ENCODE measurements around the gene USB1.

The USB1 gene

DNA sequence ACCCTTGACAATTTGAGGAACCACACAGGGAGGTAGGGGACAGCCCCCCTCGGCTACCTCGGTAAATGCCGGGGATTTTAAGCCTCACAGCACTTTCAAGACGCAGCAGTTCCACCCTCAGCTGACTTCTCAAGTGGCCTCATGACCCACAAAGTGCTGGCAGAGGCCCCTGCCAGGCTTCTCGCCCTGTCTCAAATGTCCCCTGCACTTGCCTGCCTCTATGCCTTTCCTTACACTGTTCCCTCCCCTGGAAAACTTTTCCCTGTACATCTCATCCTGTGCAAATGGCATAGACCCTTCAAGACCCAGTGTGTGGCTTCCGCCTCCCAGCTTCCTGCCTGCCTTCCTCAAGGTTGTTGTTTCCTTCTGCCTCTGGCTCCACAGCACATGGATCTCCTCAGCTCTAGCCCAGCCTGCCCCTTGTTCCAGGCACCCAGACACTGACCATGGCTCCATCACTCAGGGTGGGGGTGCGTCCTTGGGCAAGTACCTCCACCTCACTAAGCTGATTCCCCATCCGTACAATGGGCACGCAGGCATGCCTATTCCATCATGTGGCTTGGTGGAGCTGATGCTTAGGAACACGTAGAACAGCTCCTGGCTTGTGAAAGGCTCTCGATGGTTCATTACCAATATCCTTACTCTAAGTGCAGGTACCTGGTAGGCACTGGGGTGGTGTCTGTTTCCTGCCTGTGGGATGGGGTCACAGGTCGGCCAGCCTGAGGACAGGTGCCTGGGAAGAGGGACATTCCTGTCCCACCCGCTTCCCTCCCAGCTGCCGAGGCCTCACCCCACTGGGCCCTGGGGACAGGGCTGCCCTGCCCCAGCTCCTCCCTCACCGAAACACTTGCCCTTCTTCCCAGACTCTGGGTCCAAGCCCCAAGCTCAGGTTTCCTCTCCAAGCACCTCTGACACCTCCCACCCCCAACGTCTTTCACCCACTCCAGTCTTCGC, 48.3 kb downstream of the USB1 start:
- DNase-seq: no peak

DNA sequence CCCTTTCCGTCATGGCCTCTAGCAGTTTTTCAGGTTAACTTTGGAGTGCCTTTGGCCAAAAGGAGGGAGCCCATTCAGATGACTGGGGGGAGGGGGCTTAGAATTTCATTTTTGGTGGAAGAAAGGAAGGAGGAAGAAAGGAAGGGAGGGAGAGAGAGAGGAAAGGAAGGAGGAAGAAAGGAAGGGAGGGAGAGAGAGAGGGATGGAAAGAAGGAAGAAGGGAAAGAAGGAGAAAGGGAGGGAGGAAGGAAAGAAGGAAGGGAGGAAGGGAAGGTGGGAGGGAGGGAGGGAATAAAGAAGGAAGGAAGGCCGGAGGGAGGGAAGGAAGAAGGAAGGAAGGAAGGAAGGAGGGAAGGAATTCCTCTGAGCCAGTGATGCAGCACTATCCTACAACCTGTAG, 50.1 kb downstream of the USB1 start:
- DNase-seq: no peak

DNA sequence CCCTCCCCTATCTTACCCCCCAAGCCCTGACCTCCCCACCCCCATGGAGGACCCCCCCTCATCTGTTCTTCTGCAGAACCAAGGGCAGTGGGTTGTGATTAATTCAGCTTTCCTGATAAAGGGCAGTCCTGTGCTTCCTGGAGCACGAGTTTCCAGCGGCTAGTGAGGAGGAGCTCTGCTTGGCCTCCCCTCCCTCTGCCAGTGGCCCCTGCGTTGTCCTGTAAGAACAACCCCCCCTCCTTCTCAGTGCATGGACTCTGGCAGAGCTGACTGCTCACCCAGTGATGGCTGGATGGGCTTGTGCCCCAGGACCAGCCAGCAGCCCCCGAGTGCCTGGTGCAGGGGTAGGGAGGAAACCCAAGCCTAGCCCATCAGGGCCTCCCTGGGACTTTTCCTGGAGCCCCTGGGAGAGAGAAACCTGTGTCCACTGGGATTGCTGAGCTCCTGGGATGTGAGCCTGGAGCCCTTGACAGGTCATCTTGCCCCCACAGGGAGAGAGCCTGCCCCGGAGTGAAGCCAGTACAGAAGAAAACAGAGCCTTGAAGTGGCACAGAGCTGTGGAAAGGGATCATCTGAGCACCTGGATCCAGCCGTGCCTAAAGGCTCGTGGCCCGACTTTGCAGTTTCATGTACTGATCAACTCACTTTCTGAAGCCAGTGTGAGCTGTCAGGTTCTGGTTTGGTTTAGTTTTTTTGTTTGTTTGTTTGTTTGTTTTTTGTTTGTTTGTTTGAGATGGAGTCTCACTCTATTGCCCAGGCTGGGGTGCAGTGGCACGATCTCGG, 50.8 kb downstream of the USB1 start:
- no peak for DNase-seq

DNA sequence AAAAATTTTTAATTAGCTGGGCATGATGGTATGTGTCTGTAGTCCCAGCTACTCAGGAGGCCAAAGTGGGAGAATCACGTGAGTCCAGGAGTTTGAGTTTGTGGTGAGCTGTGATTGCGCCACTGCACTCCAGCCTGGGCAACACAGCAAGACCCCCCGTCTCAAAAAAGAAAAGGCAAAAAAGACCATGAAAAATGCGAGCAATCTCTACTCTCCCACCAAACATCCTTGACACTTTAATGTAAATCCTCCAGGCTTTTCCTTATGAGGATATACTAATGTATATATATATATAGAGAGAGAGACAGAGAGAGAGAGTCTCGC, 52.4 kb downstream of the USB1 start:
- no peak for DNase-seq

DNA sequence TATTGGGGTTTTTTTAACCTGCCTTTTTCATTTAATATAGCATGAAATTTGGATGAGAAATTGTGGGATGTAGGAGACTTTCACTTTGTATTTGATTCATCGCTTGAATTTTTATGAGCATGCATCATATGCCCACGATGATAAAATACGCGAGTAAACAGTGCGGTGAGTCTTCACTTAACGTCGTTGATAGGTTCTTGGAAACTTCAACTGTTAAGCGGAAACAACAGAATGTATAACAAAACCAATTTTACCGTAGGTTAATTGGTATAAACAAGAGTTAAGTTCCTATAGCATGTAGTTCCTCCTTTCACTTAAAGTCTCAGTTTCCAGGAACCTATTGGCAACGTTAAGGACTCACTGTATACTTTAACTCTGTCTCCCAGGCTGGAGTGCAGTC, 53.1 kb downstream of the USB1 start:
- no peak for DNase-seq

DNA sequence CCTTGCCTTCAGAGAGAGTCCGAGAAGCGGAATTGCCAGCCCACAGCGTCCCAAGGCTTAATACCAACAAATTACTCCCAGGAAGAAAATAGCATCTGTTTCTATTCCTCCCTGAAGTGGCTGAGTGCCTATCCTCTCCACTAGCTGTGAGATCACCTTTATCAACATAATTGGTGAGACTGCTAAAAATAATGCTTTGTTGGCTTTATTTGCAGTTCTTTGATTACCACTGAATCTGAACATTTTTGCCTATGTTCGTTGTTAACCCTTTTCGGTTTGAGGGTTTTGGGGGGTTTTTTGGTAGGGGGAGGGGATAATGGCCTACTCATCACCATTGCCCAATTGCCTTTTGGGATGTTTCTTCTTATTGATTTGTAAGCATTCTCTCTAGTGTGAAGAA, 55.4 kb downstream of the USB1 start:
- no peak for DNase-seq

DNA sequence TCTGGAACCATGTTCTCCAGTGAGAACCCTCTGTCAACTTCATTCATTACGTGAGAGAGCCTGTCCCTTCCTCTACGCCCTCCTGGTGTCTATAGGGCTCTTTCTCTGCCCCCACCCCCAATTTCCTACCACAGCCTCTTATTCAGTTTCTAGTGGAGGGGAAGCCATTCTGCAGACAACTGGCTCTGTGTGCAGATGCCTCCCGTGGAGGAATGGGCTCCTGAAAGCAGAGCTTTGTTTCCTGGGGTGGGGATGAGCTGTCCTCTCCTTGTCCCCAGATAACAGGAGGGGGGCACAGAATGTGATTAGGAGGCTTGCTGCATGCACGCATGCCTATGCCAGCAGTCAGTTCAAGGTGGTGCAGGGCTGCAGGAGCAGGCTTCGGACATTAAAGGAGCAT, 55.9 kb downstream of the USB1 start:
- no peak for DNase-seq

DNA sequence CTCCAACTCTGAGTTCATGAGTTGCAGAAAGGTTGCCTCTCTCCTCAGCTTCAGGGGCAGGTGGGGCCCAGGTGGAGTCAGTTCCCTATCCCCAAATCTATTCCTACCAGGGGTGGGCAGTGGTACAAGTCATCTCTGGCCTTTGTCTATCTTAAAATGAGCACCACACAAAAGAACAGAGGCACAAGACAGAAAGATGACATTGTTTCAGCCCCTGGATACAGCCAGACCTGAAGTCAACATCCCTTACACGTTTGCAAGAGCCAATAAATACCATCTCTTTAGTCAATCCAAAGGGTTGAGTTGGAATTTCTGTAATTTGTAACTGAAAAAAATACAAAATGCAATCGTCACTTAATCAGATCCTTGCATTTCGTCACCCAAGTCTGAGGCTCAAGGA, 56.6 kb downstream of the USB1 start:
- no peak for DNase-seq

DNA sequence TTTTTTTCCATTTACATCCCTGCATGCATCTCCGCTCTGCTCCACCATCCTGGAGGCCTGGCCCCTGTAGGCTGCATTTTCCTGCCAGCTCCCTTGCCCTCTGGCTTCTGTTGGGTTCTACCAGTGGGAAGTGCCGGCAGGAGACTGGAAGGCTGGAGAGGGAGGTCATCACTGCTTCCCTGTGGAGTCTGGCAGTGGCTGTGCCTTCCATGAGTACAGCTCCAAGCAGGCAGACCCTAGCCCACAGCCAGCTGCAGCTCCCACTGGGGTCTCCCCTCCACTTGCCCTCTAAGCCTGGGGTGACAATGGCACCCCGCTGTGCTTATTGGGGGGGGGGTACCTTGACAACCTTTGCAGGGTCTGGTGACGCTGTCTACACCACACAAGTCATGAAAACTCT, 61.6 kb downstream of the USB1 start:
- no peak for DNase-seq

DNA sequence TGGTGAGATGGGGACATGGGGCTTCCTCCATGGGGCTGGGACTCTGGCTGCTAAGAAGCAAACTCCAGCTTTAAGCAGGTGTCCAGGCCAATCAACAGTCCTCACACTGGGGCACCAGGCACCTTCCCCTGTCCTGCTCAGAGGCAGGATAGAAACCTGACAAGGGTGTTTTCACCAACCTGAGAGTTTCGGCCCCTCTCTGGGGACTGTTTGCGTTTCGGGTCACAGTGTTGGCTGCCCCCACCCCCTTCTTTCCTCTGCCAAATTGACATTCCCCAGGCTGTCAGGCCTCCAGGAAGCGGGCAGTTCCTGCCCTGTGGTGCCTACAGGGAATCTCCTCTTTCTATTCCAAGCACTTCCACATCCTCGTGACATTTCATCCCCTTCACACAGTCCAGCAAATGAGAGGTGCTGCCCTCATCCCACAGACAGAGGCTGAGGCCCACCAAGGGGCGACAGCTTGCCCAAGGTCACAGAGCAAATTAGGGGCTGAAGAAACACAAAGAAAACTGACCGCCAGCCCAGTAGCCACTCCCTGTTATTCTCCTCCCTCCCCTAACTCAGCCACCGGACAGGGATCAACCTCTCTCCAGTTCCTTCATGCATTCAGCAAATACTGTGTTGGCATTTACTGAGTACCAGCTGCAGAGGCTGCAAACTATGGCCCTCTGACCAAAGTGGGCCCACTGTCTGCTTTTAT, 62.3 kb downstream of the USB1 start:
- DNase-seq: no peak

DNA sequence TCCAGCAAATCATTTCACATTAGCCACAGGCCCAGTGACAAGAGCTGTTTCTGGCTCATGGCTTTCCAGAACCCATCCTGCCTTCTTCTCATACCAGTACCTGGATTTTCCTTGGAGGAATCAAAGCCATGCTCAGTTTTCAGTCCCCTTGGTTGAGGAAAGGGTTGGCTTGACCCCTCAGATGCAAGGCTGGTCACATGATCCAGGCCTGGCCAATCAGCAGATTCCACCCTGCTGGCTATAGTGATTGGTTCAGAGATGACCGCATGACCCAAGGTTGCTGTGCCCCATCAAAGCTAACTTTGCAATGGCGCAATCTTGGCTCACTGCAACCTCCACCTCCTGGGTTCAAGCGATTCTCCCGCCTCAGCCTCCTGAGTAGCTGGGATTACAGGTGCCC, 69.4 kb downstream of the USB1 start:
- no peak for DNase-seq
